Ishikawa (cell line): ENCODE measurements around the gene MCM10.

Experiments
- CEBPB ChIP-seq: IDR thresholded peaks from 2 replicates; pipeline ENCODE4 v1.6.1; 2012
- CREB1 ChIP-seq: IDR thresholded peaks from 2 replicates; pipeline ENCODE4 v1.6.1; 2012; ENCODE audit warnings: low read depth
- EGR1 ChIP-seq: IDR thresholded peaks from 2 replicates; pipeline ENCODE4 v1.6.1; 2012
- EP300 ChIP-seq: IDR thresholded peaks from 2 replicates; pipeline ENCODE4 v1.6.1; 2012; ENCODE audit warnings: borderline replicate concordance
- FOXM1 ChIP-seq: IDR thresholded peaks from 2 replicates; pipeline ENCODE4 v1.6.1; 2012; ENCODE audit warnings: low read depth, borderline replicate concordance
- NFIC ChIP-seq: IDR thresholded peaks from 2 replicates; pipeline ENCODE4 v1.6.1; 2012
- RAD21 ChIP-seq: IDR thresholded peaks from 2 replicates; pipeline ENCODE4 v1.6.1; 2012; ENCODE audit warnings: low read depth
- TAF1 ChIP-seq: IDR thresholded peaks from 2 replicates; pipeline ENCODE4 v1.6.1; 2012; ENCODE audit warnings: low read depth, mild to moderate bottlenecking
- TCF12 ChIP-seq: IDR thresholded peaks from 2 replicates; pipeline ENCODE4 v1.6.1; 2012; ENCODE audit warnings: low read depth
- TEAD4 ChIP-seq: IDR thresholded peaks from 2 replicates; pipeline ENCODE4 v1.6.1; 2012
- YY1 ChIP-seq: IDR thresholded peaks from 2 replicates; pipeline ENCODE4 v1.6.1; 2012; ENCODE audit warnings: low read depth
- ZBTB7A ChIP-seq: IDR thresholded peaks from 2 replicates; pipeline ENCODE4 v1.6.1; 2012; ENCODE audit warnings: low read depth
- TF ChIP-seq, protein P1 (sequence below): IDR thresholded peaks from 2 replicates; pipeline ENCODE4 v1.6.1; 2012; ENCODE audit warnings: low read depth, mild to moderate bottlenecking
- TF ChIP-seq, protein P2 (sequence below): IDR thresholded peaks from 2 replicates; pipeline ENCODE4 v1.6.1; 2012
- TF ChIP-seq, protein P3 (sequence below): IDR thresholded peaks from 2 replicates; pipeline ENCODE4 v1.6.1; 2012

The MCM10 gene

DNA sequence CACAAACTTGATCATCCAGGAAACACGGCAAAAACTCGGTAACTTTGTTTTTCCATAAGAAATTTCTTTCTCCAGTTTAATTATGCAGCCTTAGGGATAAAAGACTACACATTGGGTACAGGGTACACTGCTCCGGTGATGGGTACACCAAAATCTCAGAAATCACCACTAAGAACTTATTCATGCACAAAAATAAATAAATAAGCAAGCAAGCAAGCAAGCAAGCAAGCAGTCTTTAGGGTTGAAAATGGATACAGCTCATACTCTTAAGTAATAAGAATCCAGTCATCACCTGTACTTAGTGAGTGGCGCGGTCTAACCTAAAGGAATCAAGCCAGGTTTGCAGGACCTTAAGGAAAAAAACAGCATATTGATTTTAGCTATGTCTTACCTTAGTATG lies 30.0 kb downstream of the MCM10 start:
- TF ChIP-seq YY1 = no peak
- TF ChIP-seq EGR1 = no peak
- TF ChIP-seq CEBPB = no peak
- TF ChIP-seq CREB1 = no peak
- TF ChIP-seq FOXM1 = no peak
- TF ChIP-seq RAD21 = no peak
- no peak for TF ChIP-seq TAF1
- no peak for TF ChIP-seq NFIC
- TF ChIP-seq ZBTB7A = no peak
- TF ChIP-seq TEAD4 = no peak
- TF ChIP-seq, protein P1, sequence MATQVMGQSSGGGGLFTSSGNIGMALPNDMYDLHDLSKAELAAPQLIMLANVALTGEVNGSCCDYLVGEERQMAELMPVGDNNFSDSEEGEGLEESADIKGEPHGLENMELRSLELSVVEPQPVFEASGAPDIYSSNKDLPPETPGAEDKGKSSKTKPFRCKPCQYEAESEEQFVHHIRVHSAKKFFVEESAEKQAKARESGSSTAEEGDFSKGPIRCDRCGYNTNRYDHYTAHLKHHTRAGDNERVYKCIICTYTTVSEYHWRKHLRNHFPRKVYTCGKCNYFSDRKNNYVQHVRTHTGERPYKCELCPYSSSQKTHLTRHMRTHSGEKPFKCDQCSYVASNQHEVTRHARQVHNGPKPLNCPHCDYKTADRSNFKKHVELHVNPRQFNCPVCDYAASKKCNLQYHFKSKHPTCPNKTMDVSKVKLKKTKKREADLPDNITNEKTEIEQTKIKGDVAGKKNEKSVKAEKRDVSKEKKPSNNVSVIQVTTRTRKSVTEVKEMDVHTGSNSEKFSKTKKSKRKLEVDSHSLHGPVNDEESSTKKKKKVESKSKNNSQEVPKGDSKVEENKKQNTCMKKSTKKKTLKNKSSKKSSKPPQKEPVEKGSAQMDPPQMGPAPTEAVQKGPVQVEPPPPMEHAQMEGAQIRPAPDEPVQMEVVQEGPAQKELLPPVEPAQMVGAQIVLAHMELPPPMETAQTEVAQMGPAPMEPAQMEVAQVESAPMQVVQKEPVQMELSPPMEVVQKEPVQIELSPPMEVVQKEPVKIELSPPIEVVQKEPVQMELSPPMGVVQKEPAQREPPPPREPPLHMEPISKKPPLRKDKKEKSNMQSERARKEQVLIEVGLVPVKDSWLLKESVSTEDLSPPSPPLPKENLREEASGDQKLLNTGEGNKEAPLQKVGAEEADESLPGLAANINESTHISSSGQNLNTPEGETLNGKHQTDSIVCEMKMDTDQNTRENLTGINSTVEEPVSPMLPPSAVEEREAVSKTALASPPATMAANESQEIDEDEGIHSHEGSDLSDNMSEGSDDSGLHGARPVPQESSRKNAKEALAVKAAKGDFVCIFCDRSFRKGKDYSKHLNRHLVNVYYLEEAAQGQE = no peak
- TF ChIP-seq, protein P2, sequence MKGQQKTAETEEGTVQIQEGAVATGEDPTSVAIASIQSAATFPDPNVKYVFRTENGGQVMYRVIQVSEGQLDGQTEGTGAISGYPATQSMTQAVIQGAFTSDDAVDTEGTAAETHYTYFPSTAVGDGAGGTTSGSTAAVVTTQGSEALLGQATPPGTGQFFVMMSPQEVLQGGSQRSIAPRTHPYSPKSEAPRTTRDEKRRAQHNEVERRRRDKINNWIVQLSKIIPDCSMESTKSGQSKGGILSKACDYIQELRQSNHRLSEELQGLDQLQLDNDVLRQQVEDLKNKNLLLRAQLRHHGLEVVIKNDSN = no peak
- TF ChIP-seq, protein P3, sequence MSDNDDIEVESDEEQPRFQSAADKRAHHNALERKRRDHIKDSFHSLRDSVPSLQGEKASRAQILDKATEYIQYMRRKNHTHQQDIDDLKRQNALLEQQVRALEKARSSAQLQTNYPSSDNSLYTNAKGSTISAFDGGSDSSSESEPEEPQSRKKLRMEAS = no peak
- no peak for TF ChIP-seq TCF12
- no peak for TF ChIP-seq EP300

DNA sequence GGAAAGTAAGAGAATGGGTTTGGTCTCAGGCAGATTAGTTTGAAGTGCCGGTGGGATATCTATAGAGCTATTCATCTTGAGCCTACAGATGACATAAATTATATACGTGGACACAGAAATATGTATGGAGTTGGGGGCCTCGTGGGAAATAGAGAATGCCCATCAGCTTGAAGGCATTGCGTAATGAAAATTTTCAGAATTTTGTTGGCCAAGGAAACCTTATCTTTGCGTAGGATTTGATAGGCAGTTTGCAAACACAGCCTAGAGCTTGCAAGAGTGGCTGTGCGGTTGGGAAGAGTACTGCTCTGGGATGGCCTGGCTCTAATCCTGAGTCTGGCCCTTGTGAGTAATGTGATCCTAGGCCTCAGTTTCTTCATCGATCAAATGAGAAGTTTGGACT lies 32.3 kb downstream of the MCM10 start:
- TF ChIP-seq TEAD4 = no peak
- TF ChIP-seq FOXM1 = no peak
- TF ChIP-seq YY1 = no peak
- TF ChIP-seq TCF12 = no peak
- TF ChIP-seq NFIC = no peak
- TF ChIP-seq, protein P2 = no peak
- TF ChIP-seq TAF1 = no peak
- no peak for TF ChIP-seq EP300
- no peak for TF ChIP-seq EGR1
- TF ChIP-seq ZBTB7A = no peak
- no peak for TF ChIP-seq RAD21
- TF ChIP-seq CEBPB = no peak
- no peak for TF ChIP-seq CREB1
- TF ChIP-seq, protein P1 = no peak
- TF ChIP-seq, protein P3 = no peak

DNA sequence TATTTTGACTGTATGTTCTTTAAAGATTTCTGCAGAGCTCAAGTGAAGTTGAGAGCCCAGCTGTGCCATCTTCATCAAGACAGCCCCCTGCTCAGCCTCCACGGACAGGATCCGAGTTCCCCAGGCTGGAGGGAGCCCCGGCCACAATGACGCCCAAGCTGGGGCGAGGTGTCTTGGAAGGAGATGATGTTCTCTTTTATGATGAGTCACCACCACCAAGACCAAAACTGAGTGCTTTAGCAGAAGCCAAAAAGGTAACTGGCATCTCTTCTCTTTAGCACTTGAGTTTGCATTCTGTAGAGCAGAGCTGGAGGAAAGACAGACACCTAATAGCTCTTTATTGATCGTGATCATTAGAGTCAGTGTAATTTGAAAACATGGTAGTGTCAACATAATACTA lies 33.7 kb downstream of the MCM10 start:
- no peak for TF ChIP-seq TCF12

DNA sequence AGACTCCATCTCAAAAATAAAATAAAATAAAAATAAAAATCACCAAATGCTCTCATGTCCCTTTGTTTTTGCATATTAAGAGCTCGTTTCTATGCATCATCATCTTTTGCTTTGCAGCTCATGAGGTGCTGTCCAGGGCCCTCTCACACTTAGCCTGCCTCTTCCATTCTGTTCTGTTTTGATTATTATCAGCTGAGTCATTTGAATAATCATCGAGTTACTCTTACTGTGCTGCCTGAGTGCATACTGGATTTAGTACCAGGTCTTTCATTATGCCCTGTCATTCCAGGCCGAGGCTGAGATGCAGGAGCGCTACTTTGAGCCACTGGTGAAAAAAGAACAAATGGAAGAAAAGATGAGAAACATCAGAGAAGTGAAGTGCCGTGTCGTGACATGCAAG lies 39.8 kb downstream of the MCM10 start:
- TF ChIP-seq TEAD4 = no peak
- TF ChIP-seq RAD21 = no peak
- TF ChIP-seq YY1 = no peak
- TF ChIP-seq TCF12 = no peak
- TF ChIP-seq, protein P3 = no peak

DNA sequence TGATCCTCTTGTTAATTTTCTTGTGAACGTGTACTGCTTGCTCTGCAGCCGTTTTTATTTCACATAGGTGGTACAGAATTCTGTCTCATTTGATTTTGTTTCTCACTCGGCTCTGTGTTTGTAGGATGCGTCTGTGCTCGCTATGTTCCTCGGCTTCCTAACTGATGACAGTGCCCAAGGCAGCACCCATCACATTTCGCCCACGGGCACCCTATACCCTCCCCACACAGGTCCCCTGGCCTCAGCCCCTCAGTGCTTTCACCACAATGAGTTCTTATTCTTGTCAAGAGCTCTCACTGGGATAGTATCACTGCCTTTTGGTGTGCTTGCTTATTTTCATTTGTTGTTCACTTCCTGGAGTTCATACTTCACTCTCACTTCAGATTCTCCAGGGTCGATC lies 44.7 kb downstream of the MCM10 start:
- TF ChIP-seq RAD21 (no peak), TCF12 (no peak)
- TF ChIP-seq, protein P1 = no peak
